GM08714 (cell line): ENCODE measurements around the gene MICALL2.

ENCODE experiments used
- H3K4me3 ChIP-seq: fragments of 200-500 bp; sonication (Bioruptor generic); 2 replicates; pipeline ENCODE4 v1.5.1; 2014; ENCODE audit warnings: mild to moderate bottlenecking, low read length, inconsistent platforms
- ZNF274 ChIP-seq: IDR thresholded peaks from 2 replicates; pipeline ENCODE4 v1.6.1; 2012; ENCODE audit warnings: mild to moderate bottlenecking, low read depth, low read length

Gene MICALL2

DNA sequence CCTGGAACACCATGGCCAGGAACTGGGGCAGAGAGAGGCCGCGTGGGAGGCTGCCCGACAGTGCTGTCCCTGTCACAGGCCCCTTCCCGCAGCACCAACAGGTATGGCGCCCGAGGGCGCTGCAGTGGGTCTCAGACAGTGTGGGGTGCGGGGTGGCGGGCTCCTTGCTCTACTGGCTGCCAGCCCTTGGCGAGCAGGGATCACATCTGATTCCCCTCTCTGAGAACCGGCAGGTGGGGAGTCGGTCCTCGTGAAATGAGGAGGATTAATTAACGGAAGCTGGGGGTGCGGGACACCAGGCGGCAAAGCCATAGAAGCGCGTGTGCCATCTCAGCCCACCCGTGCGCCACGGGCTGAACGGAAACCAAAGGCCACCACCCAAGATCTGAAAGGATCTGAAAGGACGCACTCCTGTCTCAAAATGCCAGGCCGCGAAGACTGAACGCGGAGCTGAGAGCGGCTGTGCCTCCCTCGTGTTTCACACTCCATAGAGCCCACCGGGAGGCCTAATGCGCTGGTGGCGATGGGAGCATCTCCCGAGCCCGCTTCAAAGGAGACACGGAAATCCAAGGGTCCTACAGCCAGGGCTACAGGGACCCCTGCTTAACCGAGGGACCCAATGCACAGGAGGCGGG lies 38.1 kb upstream of the MICALL2 start:
- H3K4me3 ChIP-seq, result no peak overlapping the region
- TF ChIP-seq ZNF274, result no peak

DNA sequence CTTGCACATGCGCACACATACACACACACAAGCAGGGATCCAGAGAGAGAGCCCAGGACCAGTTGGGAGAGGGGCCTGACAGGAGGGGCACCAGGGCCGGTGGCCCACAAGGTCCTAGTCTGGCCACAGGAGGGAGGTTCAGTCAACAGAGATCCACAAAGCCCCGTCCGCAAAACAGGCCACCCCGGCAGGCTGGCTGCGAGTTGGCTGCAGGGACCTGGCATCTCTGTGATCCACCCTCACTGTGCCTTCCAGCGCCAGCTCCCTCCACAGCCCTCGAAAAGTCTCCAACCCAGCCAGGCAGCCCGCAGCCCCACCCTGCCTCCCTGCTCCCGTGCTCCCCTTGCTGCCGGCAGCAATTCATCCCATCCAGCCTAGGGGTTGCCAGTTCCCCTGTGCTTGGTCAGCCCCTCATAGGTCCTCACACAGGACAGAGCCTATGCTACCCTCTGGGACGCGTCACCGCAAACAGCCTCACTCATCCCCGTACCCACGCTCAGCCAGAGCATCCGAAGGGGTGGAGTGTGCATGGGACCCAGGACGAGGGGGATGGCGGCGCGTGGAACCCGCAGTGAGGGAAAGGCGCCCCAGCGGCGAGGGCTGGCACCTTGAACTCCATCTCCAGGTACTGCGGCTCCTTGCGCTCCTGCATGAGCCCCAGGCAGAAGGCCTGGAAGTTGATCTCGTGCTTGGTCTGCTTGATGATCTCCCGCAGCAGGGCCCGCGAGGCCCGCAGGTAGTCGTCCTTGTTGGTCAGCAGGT lies 37.4 kb upstream of the MICALL2 start:
- no peak overlapping the region for H3K4me3 ChIP-seq
- no peak for TF ChIP-seq ZNF274

DNA sequence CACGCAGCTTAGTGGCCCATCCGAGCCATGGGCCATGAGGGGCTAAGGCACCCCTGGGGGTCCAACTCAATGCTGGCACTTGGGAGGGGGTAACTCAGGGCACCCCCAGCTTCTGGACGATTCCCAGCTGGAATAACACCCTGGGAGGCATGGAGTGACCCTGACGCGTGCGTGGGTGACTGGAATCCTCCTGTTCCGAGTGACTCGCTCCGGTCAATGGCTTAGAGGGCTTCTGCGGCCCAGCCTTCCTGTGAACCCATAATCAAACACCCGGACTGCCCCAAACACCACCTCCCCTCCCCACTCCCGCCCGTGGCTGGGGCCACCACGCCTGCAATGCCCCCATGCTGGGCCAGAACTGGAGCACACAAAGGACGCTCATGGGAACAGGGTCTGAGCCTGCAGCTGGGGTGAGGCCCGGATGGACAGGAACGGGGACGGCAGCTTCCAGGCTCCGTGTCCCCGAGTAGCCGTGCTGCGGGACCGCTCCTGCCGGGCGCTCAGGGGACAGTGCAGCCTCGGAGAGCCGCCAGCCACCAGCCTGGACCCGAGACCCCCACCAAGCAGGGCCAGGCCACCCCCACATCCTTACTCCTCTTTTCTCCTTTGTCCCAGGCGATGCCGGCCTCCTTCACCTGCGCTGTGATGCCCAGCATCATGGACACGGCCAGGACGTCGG lies 36.4 kb upstream of the MICALL2 start:
- no peak overlapping the region for H3K4me3 ChIP-seq
- TF ChIP-seq ZNF274, result no peak

DNA sequence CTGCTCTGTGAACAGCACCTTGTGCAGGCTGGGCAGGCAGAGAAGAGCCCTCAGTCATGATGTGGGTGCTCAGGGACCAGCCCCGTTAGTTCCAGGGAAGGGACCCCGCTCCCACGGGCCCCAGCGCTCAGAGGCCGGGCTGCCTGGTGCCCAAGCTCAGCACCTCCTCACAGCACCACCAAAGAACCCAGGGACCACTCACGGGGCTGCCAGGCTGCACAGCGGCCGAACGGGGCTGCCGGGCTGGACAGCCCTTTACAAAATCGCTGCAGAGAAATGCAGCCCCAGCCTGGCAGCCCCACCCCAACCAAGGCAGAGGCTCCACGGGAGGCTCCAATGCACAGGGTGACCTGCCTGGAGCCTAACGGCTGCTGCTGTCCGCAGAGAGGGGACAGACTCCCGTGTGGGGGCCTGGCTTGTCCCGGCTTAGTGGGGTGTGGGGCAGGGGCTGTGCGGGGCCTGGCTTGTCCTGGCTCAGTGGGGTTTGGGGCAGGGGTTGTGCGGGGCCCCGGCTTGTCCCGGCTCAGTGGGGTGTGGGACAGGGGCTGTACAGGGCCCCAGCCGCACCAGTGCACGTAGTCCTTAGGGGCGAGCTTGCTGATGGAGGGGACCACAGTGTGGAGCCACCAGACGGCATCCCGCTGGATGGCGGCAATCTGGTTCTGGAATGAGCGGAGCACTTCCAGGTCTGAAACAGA lies 35.7 kb upstream of the MICALL2 start:
- TF ChIP-seq ZNF274, result no peak
- no peak overlapping the region for H3K4me3 ChIP-seq

DNA sequence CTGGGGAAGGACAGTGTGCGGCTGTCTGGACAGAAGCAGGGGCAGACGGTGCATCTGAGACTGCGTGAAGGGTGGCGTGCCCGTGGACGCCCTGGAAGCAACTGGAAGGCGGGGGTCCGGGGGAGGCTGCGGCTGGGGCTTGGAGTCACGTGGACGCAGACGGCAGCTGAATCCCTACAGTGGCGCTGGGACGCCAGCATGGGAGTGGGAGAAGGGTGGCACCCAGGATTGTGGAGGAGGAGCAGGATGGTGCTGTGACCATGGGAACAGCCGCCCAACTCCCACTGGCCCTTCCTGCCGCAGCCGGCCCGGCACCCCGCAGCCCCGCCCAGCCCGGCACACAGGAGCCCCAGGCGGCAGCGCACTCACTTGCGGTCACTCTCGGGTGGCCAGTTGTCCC lies 35.2 kb upstream of the MICALL2 start:
- H3K4me3 ChIP-seq, result no peak overlapping the region
- TF ChIP-seq ZNF274, result no peak

DNA sequence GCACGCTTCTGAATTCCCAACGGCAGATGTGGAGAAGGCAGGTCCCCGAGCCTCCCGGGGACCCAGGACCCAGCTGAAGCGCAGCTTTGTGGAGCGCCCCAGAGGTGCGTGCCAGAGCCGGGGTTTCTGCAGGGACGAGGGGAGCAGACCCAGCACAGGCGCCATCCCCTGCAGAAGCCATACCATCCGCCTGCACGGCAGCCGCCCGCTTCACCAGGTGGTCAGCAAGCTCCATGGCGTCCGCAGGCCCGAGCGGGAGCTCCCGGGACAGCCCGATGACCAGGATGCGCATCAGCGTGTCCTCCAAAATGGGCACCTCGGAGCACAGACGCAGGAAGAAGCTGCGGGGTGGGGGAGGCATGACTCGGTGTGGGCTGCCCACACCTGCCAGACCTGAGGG lies 34.3 kb upstream of the MICALL2 start:
- no peak overlapping the region for H3K4me3 ChIP-seq
- TF ChIP-seq ZNF274, result no peak

DNA sequence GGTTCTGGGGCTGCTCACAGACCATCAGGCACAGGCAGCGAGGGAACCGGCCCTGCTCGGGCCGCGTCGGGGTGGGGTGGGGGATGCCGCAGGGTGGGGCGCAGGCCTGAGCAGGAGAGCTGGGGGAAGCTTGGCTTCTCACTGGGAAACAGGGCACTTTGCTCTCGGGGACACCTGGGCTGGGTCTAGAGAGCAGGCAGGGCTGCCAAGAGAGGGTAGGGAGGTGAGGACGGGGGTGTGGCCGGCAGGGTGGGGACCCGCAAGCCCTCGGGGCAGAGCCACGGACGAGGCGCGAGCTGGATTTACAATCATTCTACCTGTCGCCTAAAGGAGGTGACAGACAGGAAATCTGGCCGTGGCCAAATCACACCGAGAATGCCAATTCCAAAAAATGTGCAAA lies 33.9 kb upstream of the MICALL2 start:
- TF ChIP-seq ZNF274, result no peak
- H3K4me3 ChIP-seq, result no peak overlapping the region

DNA sequence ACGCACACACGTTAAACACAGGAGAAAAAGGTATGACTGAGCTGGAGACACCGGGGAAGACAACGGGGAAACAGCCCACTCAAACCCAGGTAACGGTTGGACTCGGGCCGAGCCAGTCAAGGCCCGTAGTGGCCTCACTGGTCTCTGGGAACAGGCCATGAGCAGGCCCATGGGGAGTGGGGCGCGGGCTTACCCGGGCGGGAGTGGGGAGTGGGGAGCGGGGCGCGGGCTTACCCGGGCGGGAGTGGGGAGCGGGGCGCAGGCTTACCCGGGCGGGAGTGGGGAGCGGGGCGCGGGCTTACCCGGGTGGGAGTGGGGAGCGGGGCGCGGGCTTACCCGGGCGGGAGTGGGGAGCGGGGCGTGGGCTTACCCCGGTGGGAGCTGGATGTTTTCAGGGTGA lies 33.4 kb upstream of the MICALL2 start:
- H3K4me3 ChIP-seq, result no peak overlapping the region
- no peak for TF ChIP-seq ZNF274

DNA sequence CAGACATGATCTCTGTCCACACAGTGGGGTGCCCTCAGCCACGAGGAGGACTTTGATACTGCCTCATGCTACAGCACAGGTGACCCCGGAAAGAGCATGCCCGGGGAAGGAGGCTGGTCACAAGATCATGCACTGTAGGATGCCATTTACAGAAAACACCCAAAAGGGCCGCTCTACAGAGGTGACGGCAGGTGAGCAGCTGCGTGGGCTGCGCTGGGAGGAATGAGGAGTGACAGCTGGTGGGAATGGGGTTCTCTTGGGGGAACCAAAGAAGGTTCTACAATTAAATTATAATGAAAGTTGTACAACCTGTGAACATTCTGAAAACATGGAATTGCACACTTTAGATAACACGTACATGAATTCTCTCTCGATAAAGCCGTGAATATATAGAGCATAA lies 33.0 kb upstream of the MICALL2 start:
- H3K4me3 ChIP-seq, result no peak overlapping the region
- TF ChIP-seq ZNF274, result no peak

DNA sequence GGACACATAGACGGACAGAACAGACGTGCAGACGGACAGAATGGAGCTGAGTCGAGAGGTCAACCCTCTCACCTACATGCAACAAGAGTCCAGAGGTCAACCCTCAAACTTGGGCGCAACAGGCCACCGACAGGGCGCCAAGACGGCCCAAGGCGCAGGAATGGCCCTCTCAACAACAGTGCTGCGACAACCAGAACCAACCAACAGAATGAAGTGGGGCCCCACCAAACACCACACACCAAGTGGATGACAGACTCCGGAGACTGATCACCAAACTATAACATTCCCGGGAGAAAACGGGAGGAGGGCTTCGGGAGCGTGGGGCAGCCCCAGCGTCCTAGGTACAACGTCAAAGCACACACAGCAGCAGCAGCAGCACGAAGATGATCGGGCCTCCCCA lies 31.6 kb upstream of the MICALL2 start:
- no peak for TF ChIP-seq ZNF274

DNA sequence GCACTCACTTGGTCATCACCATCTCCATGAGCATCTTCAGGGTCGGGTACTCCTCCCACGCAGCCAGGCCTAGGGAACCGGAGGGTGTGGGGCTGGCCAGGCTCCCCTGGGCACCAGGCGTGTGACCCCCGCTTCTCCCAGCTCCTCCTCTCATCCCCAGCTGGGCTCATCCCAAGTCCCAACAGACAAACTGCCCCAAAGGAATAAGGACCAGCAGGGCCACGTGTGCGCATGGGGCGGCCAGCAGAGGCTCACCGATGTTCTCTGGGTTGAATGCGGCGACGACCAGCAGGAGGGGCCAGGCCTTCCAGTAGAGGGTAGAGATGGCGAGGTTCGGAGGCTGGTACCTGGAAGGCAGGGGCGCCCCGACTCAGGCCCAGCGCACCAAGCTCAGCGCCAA lies 30.1 kb upstream of the MICALL2 start:
- TF ChIP-seq ZNF274, result no peak

More for the DNA sequence above, 31.6 kb upstream of the MICALL2 start:
- H3K4me3 ChIP-seq, result no peak overlapping the region

DNA sequence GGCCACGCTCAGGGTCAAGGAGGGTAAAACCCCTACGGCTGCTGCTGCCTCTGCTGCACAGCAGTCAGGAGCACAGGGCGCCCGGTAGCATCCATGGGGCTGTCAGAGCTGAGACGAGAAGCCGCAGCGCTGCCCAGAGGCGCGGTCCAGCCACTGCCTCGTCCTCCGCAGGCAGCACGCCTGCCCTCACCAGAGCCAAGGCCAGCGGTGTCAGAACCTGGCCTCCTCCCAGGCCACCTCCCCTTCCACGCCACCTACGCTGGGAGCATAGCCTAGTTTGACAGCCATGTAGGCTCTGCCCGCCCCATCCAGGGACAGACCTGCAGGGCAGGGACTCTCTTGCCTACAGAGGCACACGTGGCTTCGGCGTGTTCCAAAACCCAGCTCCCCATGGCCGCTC lies 28.7 kb upstream of the MICALL2 start:
- TF ChIP-seq ZNF274, result no peak

More for the DNA sequence above, 30.1 kb upstream of the MICALL2 start:
- H3K4me3 ChIP-seq, result no peak overlapping the region

DNA sequence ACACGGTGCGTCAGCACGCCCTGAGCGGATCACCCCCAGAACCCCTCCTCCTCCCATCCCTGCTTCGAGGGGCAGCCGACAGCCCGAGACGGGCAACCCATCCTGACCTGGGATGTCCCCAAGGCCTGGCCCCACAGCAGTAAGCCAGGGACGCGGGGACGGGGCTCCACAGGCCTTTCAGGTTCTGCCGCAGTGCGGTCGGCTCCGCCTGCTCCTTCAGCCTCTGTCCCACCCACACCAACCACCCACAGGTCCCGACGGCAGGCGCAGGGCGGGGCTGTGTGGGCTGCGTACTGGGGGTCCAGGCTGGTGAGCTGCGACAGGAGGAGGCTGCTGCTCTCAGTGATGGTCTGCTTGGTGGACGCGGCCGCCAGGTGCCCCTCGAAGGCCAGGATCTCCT lies 28.2 kb upstream of the MICALL2 start:
- TF ChIP-seq ZNF274, result no peak
- H3K4me3 ChIP-seq, result no peak overlapping the region

More for the DNA sequence above, 28.7 kb upstream of the MICALL2 start:
- H3K4me3 ChIP-seq, result no peak overlapping the region

DNA sequence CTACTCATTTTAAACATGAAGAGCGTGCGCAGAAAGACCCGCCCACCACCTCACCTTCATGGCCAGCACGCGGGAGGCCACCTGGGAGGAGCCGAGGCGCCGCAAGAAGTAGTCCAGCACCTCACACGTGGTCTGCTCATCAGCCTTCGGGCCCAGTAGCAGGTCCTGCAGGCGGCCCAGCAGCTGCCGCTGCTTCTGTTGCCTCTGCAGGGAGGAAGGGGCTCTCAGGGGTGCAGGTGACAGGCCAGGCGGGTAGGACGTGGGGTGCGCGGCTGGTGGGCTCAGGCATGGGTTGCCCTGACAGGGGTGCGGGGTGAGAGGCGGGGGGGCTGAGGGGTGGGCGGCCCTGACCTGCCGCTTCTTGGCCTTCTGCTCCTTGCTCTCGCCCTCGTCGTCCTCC lies 27.3 kb upstream of the MICALL2 start:
- H3K4me3 ChIP-seq, result no peak overlapping the region
- no peak for TF ChIP-seq ZNF274

DNA sequence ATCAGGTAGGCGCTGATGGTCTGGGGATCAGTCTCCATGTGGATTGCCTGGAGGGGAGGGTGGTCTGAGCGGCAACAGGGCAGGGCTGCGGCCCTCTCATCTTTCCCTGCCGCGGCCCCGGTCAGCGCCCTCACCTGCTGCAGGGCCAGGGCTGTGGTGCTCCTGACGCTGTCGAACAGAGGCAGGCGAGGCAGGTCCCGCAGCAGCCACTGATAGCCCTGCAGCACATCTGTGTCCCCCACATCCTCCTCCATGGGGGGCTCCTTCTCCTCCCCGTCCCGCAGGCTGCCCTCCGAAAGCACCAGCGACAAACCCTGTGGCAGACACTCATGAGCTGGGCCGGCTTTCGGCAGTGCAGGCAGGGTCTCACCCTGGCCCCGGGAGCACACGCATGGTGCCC lies 25.9 kb upstream of the MICALL2 start:
- no peak for TF ChIP-seq ZNF274
- H3K4me3 ChIP-seq, result no peak overlapping the region

DNA sequence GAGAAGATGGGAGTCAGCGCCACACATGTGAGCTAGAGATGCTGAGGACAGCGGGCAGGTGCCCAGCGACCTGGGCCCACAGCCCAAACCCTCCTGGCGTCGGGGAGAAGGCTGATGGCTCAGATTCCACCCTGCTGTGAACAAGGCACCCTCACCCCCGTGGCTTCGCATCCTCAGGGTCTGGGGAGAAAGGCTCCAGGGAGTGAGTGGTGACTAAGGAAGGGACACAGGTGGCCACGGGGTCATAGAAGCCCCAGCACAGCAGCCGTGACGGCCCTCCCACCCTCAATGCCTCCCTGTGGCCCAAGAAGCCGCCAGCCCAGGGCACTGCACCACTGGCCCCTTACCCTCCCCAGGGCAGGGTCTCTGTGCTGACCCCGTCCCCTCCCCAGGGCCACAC lies 25.3 kb upstream of the MICALL2 start:
- H3K4me3 ChIP-seq, result no peak overlapping the region
- no peak for TF ChIP-seq ZNF274
